Measurements from ENCODE around the gene SLC12A2. TPM values are rescaled to one million over a fixed set of nuclear protein-coding genes. Genes with fewer than 3 reads are reported as not detected.

The SLC12A2 gene
- total and polyA plus RNA-seq, 10 donors = 2.0 to 20.4 (median 16.0) TPM

DNA sequence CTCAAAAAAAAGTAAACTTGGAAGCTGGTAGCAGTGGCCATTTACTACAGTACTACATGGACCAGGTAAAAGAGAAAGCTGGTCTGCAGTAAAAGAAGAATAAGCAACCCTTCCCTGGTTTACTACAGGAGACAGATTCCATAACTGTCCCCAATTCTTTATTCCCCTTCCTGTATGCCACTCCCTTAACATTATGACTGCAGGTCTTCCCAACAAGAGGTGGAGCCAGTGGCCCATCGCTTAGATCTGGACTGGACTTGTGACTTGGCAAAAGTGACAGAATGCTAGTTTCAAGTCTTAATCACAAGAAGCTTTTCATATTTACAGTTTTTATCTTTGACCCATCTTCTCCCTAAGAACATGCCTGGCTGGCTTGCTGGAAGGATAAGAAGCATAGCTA, 42.6 kb upstream of the SLC12A2 start:
- WGBS, 5 donors = 88 to 100% (median 95%) methylated on average over 1 of the region's 1 CpG

DNA sequence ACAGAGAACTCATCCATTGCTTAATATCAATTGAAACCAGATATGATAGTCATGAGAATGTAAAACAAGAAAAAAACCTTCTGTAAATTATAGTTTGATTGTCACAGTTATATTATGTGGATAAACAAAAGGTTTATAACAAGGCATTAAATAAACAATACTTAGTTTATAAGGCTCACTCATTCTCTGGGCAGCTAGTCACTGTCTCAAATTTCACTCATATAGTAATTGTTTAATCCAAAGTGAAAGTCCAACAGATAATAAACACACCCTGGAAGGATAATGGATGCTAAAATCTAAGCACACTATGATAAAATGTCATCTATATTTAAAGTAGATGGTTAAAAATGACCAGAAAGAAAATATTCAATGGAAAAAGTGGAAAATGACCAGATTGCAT, 30.8 kb upstream of the SLC12A2 start:
- intact Hi-C loops (cut with DNase I; ENCODE audit: low total_unique reads) = no loop called here
- TF ChIP-seq POLR2AphosphoS5 (IDR thresholded peaks at IDR 0.05) (no peak), POLR2A (IDR thresholded peaks at IDR 0.05) (no peak)
- TF ChIP-seq, protein P1, sequence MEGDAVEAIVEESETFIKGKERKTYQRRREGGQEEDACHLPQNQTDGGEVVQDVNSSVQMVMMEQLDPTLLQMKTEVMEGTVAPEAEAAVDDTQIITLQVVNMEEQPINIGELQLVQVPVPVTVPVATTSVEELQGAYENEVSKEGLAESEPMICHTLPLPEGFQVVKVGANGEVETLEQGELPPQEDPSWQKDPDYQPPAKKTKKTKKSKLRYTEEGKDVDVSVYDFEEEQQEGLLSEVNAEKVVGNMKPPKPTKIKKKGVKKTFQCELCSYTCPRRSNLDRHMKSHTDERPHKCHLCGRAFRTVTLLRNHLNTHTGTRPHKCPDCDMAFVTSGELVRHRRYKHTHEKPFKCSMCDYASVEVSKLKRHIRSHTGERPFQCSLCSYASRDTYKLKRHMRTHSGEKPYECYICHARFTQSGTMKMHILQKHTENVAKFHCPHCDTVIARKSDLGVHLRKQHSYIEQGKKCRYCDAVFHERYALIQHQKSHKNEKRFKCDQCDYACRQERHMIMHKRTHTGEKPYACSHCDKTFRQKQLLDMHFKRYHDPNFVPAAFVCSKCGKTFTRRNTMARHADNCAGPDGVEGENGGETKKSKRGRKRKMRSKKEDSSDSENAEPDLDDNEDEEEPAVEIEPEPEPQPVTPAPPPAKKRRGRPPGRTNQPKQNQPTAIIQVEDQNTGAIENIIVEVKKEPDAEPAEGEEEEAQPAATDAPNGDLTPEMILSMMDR (IDR thresholded peaks at IDR 0.05 in 8 of 11, conservative IDR thresholded peaks at IDR 0.05 in 3 of 11) = no peak

More for the DNA sequence above, 42.6 kb upstream of the SLC12A2 start:
- Histone ChIP-seq H3K36me3 (peaks cover 0 to 30% (median 0%) of the 10 kb centered on the region in 6 donors), H3K4me1 (peaks cover 0 to 11% (median 0%) of the 10 kb centered on the region in 6 donors), H3K27me3 (replicated peaks in 1 of 7) (no peaks in the 10 kb centered on the region), H3K27ac (no peak overlapping the region), H3K4me3 (no peak overlapping the region), H3K9me3 (no peaks in the 10 kb centered on the region)
- TF ChIP-seq POLR2AphosphoS5 (IDR thresholded peaks at IDR 0.05) (no peak), POLR2A (IDR thresholded peaks at IDR 0.05) (no peak)
- TF ChIP-seq, protein P1 (IDR thresholded peaks at IDR 0.05 in 8 of 11, conservative IDR thresholded peaks at IDR 0.05 in 3 of 11) = no peak
- DNase-seq = no peak
- intact Hi-C loops (cut with DNase I; ENCODE audit: low total_unique reads) = no loop called here

DNA sequence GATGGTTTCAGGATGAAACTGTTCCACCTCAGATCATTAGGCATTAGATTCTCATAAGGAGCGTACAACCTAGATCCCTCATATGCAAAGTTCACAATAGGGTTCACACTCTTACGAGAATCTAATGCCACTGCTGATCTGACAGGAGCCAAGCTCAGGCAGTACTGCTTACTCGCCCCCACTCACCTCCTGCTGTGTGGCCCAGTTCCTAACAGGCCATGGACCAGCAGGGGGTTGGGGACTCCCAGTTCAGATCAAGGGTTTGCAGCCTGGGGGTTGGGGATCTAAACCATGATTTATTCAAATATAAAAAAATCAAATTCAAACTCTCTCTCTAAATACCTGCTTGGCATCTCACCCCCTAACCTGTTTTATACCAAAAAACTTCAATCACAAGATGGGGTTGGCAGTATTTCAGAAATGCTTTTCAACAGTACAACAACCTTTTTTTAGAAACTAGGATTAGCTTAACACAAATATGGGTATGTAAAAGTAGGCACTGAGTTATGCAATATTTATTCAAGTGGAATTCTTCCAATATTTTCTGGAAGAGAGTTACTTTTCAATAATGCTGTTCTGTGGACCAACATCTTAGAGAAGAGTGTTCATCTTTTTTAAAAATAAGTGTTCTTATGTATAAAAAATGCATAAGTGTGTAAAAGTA, 30.1 kb upstream of the SLC12A2 start:
- intact Hi-C loops (cut with DNase I; ENCODE audit: low total_unique reads) = no loop called here
- TF ChIP-seq POLR2AphosphoS5 (IDR thresholded peaks at IDR 0.05) (no peak), POLR2A (IDR thresholded peaks at IDR 0.05) (no peak)
- TF ChIP-seq, protein P1 (IDR thresholded peaks at IDR 0.05 in 8 of 11, conservative IDR thresholded peaks at IDR 0.05 in 3 of 11) = no peak
- no peak overlapping the region for H3K4me3 ChIP-seq
- DNase-seq = no peak
- peaks cover 0 to 12% (median 8%) of the 10 kb centered on the region in 8 donors for H3K9me3 ChIP-seq
- peaks cover 0 to 53% (median 3%) of the 10 kb centered on the region in 6 donors for H3K36me3 ChIP-seq
- H3K4me1 ChIP-seq = no peaks in the 10 kb centered on the region
- WGBS, 5 donors = 94 to 99% (median 97%) methylated on average over 3 of the region's 3 CpGs
- no peaks in the 10 kb centered on the region for H3K27me3 ChIP-seq (replicated peaks in 1 of 7)
- H3K27ac ChIP-seq = no peak overlapping the region

More for the DNA sequence above, 30.8 kb upstream of the SLC12A2 start:
- peaks cover 0 to 47% (median 3%) of the 10 kb centered on the region in 6 donors for H3K36me3 ChIP-seq
- peaks cover 0 to 13% (median 8%) of the 10 kb centered on the region in 8 donors for H3K9me3 ChIP-seq
- H3K4me1 ChIP-seq = no peaks in the 10 kb centered on the region
- no peak for DNase-seq
- H3K27ac ChIP-seq = no peak overlapping the region
- H3K4me3 ChIP-seq = no peak overlapping the region
- no peaks in the 10 kb centered on the region for H3K27me3 ChIP-seq (replicated peaks in 1 of 7)

DNA sequence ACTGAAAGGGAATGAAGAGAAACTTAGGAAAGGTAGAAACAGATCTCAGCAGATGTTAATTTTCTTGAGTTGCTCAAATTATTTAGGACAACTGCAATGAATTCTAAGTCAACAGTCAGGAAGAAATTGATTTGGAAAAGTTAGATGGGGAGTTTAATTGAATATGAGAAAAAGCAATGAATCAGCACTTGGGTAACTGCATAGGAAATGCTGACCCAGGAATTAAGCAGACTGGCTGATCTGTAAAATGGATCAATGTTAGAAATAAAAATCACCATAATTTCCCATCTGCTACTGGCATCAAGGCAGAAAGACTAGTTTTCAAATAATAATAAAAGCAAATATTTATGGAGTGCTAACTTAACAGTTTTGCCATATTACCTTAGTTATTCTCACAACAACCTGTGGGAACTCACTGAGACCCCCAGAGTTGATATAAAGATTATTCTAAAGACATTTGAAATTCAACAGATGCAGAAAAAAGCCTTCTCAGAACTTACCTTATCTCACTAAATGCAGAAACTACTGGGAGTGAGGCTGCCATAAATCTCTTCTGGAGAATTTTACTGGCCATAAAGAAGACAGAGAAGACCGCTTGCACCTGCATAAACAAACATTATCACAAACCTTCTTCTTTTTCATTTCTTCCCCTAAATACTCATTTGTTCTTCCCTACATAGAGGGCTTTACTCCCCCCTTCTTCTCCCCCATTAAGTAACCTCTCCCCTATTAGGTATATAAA, 22.8 kb upstream of the SLC12A2 start:
- Histone ChIP-seq H3K36me3 (peaks cover 0 to 36% (median 2%) of the 10 kb centered on the region in 6 donors), H3K27ac (no peak overlapping the region), H3K9me3 (no peaks in the 10 kb centered on the region), H3K4me3 (no peak overlapping the region), H3K27me3 (replicated peaks in 1 of 7) (no peaks in the 10 kb centered on the region), H3K4me1 (no peaks in the 10 kb centered on the region)
- 89 to 100% (median 99%) methylated on average over 1 of the region's 1 CpG for WGBS, 5 donors
- TF ChIP-seq POLR2A (IDR thresholded peaks at IDR 0.05) (no peak), POLR2AphosphoS5 (IDR thresholded peaks at IDR 0.05) (no peak)
- TF ChIP-seq, protein P1 (IDR thresholded peaks at IDR 0.05 in 8 of 11, conservative IDR thresholded peaks at IDR 0.05 in 3 of 11) = no peak
- no peak for DNase-seq
- intact Hi-C loops (cut with DNase I; ENCODE audit: low total_unique reads) = no loop called here
